Heart right ventricle (tissue), 16 donors: Measurements from ENCODE around the gene USP4. TPM values are rescaled to one million over a fixed set of nuclear protein-coding genes. Genes with fewer than 3 reads are reported as not detected.

ENCODE experiments used
- ATAC-seq, 8 donors: fragments of 200-7000 bp; cut with Tn5 transposase; one replicate each; pipeline ENCODE4 v1.9.1; 2020; ENCODE audit warnings: mild to moderate bottlenecking in 8 of 8, moderate library complexity in 8 of 8, moderate number of reproducible peaks in 1 of 8
- DNase-seq, 2 donors: peaks; one replicate each; pipeline ENCODE4 v3.0.0-alpha.2; 2020
- H3K27ac ChIP-seq, 10 donors: fragments of 200-600 bp; sonication (generic) in 2 of 10; one replicate each; pipeline versions ENCODE4 v1.5.0 to v1.8.0; 2020 to 2022; ENCODE audit warnings: mild to moderate bottlenecking in 3 of 10
- H3K27me3 ChIP-seq, 7 donors: fragments of 200-600 bp; one replicate each; pipeline ENCODE4 v1.8.0; 2021 to 2022; ENCODE audit warnings: mild to moderate bottlenecking in 2 of 7
- H3K36me3 ChIP-seq, 9 donors: fragments of 200-600 bp; sonication (generic) in 1 of 9; one replicate each; pipeline versions ENCODE4 v1.5.0 to v1.8.0; 2020 to 2022; ENCODE audit warnings: mild to moderate bottlenecking in 2 of 9
- H3K4me1 ChIP-seq, 9 donors: fragments of 200-600 bp; sonication (generic) in 1 of 9; one replicate each; pipeline versions ENCODE4 v1.5.0 to v1.8.0; 2020 to 2022; ENCODE audit warnings: mild to moderate bottlenecking in 4 of 9
- H3K4me3 ChIP-seq, 10 donors: fragments of 200-600 bp; sonication (generic) in 2 of 10; one replicate each; pipeline versions ENCODE4 v1.5.0 to v1.8.0; 2020 to 2022; ENCODE audit warnings: mild to moderate bottlenecking in 7 of 10, moderate library complexity in 2 of 10
- H3K9me3 ChIP-seq, 11 donors: fragments of 200-600 bp in 10 of 11; sonication (generic) in 2 of 11; one replicate each; pipeline versions ENCODE4 v1.5.0 to v1.8.0; 2013 to 2022; ENCODE audit warnings: mild to moderate bottlenecking in 2 of 11, control low read depth in 1 of 11, moderate library complexity in 1 of 11
- CTCF ChIP-seq, 9 donors: fragments of 200-600 bp; sonication (generic) in 2 of 9; IDR thresholded peaks; one replicate each; pipeline versions ENCODE4 v1.5.0 to v1.8.0; 2021 to 2022; ENCODE audit warnings: antibody characterized with exemption in 9 of 9, mild to moderate bottlenecking in 5 of 9, moderate library complexity in 1 of 9
- WGBS, 2 donors: extraction: QIAGEN DNeasy Blood & Tissue Kit; methylation state at CpG; one replicate each; pipeline ENCODE4 v1.1.7; 2013; ENCODE audit warnings: inconsistent platforms in 1 of 2; 5-methylcytosine and 5-hydroxymethylcytosine counted together
- intact Hi-C, 10 donors: fragments of 100-400 bp; cut with DNase I; formaldehyde crosslinking; loops; one replicate each; pipeline versions ENCODE4 v1.11.1 to v1.14.2; 2022
- polyA plus RNA-seq, 2 donors: library from polyadenylated mRNA; stranded (reverse); fragments of 200-250 nt; gene quantifications; one replicate each; pipeline ENCODE4 v1.2.3, GENCODE V29; 2013
- total RNA-seq, 10 donors: library from RNA; stranded (reverse); fragmentation: NEBNext Ultra II Directional in 3 of 10; extraction: Animal tissue kit (Norgen Biotek cat#: 25700) in 3 of 10; gene quantifications; one replicate each; pipeline versions ENCODE4 v1.2.1 to v1.2.4, GENCODE V29; 2021 to 2023
- donor health status: Arrhythmogenic right ventricular cardiomyopathy.
- donor health status: ischemic (EF 13 %, LVEDD 7.1; RV severe dilation, severe dysfunction).
- donor health status: healthy with polysubstance abuse.
- donor health status: DM: no; HTN: yes; CAD: no.
- donor health status: DM: no; HTN: no; CAD: no.
- donor health status: ischemic (EF 25% LVEDD 6.9; RV normal size, moderate dysfunction).
- donor health status: ischemic (EF 25% LVEDD 5.7; RV mildly dilated, moderate dysfunction).
- donor health status: healthy.
- donor health status: DM: yes; HTN: yes; CAD: no.
- donor health status: Ischemic cardiomyopathy.
- donor health status: ischemic (EF 35%, LVEDD 5.7; RV mildly dilated, moderate dysfunction).
- donor health status: nonischemic (EF 11% LVEDD 7.7; RV severe dilation, severe dysfunction).
- donor health status: DM: yes; HTN: yes; CAD: no.
- donor health status: PGD.
- donor health status: ischemic (EF 29% LVEDD 5.4; RV normal size, mild dysfunction).
- donor health status: nonischemic (EF 23%, LVEDD 6.1; RV moderate dilation, normal function).

Gene USP4
- total and polyA plus RNA-seq, 12 donors, result 19.9 to 52.4 (median 43.5) TPM

DNA sequence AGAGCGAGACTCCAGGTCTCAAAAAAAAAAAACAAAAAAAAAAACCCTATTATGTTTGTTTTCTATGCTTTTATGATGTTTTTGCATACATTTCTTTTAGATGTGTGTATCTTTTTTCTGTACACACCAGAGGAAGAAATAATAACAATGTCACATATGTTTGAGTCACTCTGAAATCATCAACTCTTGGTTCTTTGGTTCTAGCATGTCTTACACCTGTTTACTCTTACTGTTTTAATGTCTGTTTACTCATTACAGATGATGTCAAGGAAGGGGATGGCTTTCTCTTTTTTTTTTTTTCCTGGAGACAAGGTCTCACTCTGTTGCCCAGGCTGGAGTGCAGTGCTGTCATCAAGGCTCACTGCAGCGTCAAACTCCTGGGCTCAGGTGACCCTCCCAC, 47.9 kb upstream of the USP4 start:
- ATAC-seq (peak in 1 of 8 donors; percentile 10), DNase-seq (no peak)
- peaks cover 0 to 23% (median 0%) of the 10 kb centered on the region in 9 donors for H3K36me3 ChIP-seq
- intact Hi-C loops, result no loop called here
- peaks cover 9 to 89% (median 61%) of the 10 kb centered on the region in 9 donors for H3K4me1 ChIP-seq
- no peak overlapping the region for H3K4me3 ChIP-seq
- 80 to 83% methylated on average over 2 of the region's 2 CpGs for WGBS, 2 donors
- TF ChIP-seq CTCF (IDR thresholded peaks at IDR 0.05), result no peak
- no peak overlapping the region for H3K27ac ChIP-seq
- H3K27me3 ChIP-seq, result no peaks in the 10 kb centered on the region
- no peaks in the 10 kb centered on the region for H3K9me3 ChIP-seq

DNA sequence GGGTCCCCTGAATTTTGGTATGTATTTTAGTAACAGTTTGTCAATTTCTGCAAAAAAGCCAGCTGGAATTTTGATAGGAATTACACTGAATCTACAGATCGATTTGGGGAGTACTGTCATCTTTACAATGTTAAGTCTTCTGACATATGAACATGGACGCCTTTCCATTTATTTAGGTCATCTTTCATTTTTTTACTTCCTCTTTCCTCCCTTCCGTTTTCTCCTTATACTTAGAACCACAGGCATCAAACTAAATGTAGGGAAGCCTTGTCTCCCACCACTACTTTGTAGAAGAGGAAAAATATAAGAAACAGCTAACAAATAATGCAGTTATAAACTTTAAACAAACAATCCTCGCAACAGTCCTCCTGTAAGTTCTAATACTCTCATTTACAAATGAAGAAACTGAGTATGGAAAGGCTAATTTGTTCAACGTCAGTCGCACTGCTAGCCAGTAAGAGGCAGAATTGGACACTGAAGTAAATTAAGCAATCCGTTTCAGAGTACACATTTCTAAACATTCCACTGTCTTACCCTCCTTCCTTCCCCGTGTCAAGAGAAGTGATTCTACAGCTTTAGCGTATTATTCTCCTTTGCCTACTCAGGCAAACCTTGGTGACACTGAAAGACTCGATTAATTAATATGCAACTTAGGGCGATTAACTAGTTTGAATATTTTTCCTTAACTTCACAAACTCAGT, 46.4 kb upstream of the USP4 start:
- Histone ChIP-seq H3K4me3 (no peak overlapping the region), H3K27ac (peak overlapping the region in 1 of 10 donors; percentile 61), H3K27me3 (no peaks in the 10 kb centered on the region), H3K36me3 (peaks cover 0 to 12% (median 0%) of the 10 kb centered on the region in 9 donors), H3K9me3 (no peaks in the 10 kb centered on the region), H3K4me1 (peaks cover 9 to 89% (median 56%) of the 10 kb centered on the region in 9 donors)
- TF ChIP-seq CTCF (IDR thresholded peaks at IDR 0.05), result no peak
- intact Hi-C loops, result no loop called here
- ATAC-seq, result no peak
- WGBS, 2 donors, result 73 to 83% methylated on average over 11 of the region's 11 CpGs
- no peak for DNase-seq

DNA sequence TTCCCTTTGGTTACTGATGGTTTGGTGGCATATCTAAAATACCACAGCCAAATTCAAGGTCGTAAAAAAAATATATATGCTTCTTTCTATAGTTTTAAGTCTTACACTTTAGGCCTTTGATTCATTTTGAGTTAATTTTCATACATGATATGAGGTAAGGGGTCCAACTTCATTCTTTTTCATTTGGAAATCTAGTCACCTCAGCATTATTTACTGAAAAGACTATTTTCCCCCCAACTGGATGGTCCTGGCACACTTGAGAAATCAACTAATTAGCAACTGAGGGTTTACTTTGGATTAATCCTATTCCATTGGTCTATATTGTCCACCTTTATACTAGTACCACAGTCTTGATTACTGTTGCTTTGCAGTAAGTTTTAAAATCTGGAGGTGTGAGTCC, 45.8 kb upstream of the USP4 start:
- TF ChIP-seq CTCF (IDR thresholded peaks at IDR 0.05), result no peak
- DNase-seq, result no peak
- H3K4me1 ChIP-seq, result peaks cover 9 to 90% (median 56%) of the 10 kb centered on the region in 9 donors
- H3K27ac ChIP-seq, result peak overlapping the region in 1 of 10 donors; percentile 61
- peaks cover 0 to 9% (median 0%) of the 10 kb centered on the region in 9 donors for H3K36me3 ChIP-seq
- no peak overlapping the region for H3K4me3 ChIP-seq
- WGBS, 2 donors, result 90 to 100% methylated on average over 1 of the region's 1 CpG
- H3K27me3 ChIP-seq, result no peaks in the 10 kb centered on the region
- no peaks in the 10 kb centered on the region for H3K9me3 ChIP-seq
- intact Hi-C loops, result no loop called here
- ATAC-seq, result no peak

GRCh38 chr3:49383387-49383786, 43.5 kb upstream of the USP4 start:
- Histone ChIP-seq H3K27me3 (no peaks in the 10 kb centered on the region), H3K27ac (no peak overlapping the region), H3K9me3 (no peaks in the 10 kb centered on the region), H3K4me1 (peaks cover 9 to 90% (median 56%) of the 10 kb centered on the region in 9 donors), H3K4me3 (no peak overlapping the region), H3K36me3 (peaks cover 0 to 7% (median 0%) of the 10 kb centered on the region in 9 donors)
- DNase-seq (no peak), ATAC-seq (peak in 2 of 8 donors; percentile 21 to 23)
- WGBS, 2 donors, result 65 to 67% methylated on average over 5 of the region's 5 CpGs
- TF ChIP-seq CTCF (IDR thresholded peaks at IDR 0.05), result no peak
- intact Hi-C loops, result no loop called here
